ENCODE measurements around the gene CCDC116. TPM values are rescaled to one million over a fixed set of nuclear protein-coding genes. Genes with fewer than 3 reads are reported as not detected.
"Not testable (repeated sequence)": the region's sequence is repeated elsewhere in the genome, so short reads cannot be mapped to it uniquely, and the experiment has no call there.

The CCDC116 gene, protein sequence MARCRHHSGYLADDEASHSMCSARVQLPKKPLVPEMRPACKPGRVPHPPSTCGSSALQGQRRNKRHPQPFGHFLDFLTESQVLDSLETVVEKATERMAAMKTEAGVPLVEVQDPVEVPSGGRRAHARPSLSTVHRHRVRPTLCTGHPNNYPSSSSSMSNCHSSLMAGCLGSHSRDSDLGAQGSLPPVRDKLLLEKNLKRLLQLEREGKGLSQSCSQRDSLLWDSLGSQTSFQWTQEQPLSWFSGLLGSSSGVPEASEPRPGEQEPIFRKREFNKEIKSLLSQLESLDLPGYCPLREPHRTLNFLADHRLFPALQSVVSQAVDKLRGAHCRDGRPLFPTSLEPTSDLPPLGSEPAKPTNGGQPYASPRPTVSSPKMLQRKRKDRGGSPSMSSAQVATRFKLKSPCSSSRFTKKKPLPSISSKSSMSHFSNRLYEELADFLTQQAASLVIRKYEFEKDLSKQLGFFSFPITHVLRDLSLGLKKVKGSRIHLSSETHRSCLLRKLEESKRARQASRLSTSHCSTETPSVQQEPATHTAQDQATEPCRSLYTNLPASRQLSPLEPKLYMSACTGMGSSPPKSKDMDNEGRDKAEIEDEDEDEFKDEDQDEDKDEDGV
- 0.29 and 7.1 TPM in 2 replicates for total RNA-seq (2014; rRNA removed; shearing (Covaris generic))

DNA sequence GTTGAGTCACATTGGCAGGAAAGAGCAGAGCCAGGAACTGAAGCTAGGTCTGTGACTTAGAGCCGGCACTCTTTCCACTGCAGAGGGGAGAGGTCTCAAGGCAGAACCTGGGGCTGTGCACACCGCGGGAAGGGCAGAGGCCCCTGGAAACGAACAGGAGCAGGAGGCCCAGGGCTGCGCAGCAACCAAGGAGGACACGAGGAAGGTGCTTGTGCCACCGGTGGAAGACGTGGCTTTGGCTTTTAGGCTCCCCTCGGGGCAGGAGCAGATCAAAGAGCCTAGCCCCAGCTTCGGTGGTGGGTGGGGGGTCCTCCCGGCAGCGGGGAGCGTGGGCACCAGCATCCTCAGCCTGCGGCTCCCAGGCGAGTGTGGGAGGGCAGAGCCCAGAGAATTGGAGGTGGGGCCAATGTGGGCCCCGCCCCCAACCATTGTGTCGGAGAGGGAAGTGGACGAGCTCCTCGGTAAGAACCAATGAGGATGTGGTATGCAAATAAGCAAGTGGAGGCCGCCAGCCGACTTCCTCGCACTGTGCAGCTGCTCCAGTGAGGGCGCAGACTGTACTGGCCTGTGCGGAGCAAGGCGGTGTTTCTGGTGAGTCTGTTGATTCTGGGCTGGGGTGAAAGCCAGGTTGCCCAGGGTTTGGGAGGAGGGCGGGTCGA lies at the start of gene CCDC116:
TSS of gene CCDC116 (plus strand) at position 524 of the 659 bp plus-strand sequence. CDS start 422 bp downstream, outside the sequence.
- no peak for DNase-seq (ENCODE audit: low read depth)

DNA sequence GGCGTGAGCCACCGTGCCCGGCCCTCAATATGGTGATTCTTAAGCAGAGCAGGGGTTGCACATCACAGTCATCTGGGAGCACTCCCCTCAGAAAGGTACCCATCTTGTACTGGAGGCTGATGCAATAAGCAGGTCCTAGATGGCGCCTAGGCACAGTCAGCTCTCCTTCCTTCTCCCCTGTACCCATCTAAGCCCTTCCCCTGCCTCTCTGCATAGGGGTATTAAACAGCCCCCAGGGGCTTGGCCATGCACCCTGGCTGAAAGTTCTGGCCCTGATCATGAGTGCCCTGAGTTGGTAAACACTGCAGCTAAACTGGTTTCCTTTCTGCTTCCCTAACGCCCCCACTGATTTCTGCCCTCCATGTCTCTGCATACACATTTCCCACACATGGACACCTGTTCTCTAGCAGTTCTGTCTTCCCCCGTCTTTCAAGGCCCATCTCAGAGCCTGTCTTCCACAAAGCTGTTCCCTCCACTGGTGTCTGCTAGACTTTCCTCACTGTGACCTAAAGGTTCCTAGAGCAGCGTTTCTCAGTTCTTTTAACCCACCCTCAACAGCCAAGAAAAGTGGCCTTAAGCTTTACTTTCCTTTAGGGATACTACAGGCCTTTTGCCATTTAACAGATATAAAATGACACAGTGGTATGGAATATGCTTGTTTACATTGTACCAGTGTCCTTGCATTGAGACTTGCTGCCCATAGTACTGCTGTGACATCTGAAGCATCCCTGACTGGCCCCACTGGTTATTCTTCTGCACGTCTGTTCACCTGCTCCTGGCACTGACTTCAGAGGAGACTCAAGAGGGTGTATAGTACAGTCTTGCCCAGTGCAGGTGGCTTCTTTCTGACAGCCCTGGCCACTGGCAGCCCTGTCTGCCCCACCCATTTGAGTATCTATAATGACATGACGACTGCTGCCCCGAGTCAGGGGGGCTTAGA lies 49.5 kb upstream of the CCDC116 start:
- no peak for DNase-seq (ENCODE audit: low read depth)

DNA sequence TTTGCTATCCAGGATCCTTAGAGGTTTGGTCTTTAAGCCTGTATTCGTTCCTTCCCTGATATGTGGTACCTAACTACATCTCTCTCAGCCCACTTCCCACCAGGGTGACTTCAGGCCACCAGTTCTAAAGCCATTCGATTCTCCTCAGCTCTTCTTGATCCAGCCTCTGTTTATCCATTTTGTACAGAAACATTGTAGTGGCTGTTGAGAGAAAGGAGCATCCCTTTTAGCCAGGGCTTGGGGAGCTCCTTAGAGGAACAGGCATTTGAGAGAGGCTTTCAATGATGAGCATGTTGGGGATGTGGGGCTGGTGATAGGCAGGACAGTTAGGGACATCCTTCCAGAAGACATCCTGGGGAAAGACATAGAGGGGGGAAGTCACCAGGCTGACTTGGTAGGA lies 47.2 kb upstream of the CCDC116 start:
- no peak for DNase-seq (ENCODE audit: low read depth)

DNA sequence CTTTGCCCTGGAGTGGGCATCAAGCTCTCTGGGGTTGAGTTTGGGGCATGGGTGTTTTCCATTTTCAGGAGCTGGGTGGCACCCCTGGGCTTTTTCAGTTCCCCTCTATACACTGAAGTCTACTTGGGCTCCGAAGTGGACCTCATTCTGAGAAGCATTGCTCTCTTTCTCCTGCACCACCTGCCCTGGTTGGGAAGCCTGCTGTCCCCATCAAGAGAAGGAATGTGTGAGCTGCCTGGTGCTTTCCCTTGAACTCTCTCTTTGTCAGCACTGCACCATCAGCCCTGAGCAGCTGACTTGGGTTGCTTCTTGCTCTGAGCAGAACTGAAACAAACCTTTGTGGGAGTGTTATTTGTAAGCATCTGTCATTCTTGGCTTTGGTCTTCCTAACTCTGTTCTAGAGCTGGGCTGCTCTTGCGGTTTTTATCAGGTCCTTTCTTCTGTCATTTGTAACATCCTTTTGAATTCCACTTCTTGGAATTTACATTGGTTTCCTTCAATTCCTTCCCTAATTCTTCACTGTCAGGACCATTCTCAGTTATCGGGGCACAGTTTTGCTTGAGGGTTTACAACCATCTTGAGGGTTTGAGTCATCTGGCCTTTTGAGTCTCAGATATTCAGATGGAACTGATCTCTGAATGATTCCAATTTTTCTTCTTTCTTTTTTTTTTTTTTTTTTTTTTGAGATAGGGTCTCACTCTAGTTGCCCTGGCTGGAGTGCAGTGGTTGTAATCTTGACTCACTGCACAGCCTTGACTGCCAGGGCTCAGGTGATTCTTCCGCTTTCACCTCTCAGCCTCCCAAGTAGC lies 44.6 kb upstream of the CCDC116 start:
- no peak for DNase-seq (ENCODE audit: low read depth)

DNA sequence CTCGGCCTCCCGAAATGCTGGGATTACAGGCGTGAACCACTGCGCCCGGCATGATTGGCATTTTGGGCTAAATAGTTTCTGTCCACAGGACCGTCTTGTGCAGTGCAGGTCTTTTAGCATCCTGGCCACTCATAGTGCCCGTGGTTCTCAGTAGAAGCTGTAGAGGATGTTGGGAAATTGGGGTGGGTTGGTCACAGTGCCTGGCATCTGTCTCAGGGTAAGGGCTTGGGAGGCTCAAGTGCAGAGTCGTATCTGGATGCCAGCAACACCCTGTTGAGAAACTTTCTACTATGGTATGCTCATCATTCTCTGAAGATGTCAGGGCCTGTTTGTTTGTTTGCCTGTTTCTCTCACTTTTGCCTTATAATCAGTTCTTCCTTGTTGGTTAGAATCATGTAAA lies 43.2 kb upstream of the CCDC116 start:
- DNase-seq (ENCODE audit: low read depth), result no peak

DNA sequence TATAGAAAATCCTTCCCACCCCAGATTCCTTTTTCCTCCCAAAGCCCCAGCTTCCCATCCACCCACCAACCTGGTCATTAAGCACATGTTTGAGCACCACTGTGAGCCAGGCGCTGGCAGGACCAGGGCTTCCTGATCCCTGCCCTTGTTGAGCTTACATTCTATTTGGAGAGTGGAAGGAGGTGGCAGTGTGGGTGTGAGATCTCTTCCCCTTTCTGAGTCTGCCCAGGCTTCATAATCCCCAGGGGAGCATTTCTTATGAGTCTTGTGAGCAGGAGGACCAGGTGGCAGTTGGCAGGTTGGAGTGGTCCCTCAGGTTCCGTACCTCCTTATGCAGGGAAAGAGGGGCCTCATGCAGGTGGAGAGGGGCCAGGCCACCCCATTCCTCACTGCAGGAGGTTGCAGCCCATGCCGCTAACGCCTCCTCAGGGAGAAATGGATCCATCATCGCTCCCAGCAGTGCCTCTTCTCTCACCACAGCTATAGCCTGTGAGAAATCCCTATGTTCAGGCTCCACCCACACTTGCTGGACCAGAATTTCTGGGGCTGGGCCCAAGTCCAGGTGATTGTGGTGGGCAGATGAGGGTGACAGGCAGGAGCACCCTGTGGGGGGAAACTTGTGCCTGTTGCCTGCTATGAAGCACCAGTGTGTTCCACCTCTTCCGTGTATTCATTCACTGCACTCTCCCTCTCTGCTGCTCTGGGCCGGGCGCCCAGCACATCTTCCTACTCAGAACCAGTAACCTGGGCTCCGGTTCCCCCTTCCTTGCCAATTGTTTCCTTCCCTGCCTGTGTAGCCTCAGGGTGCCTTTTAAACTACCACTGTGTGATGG lies 41.5 kb upstream of the CCDC116 start:
- DNase-seq (ENCODE audit: low read depth), result no peak

DNA sequence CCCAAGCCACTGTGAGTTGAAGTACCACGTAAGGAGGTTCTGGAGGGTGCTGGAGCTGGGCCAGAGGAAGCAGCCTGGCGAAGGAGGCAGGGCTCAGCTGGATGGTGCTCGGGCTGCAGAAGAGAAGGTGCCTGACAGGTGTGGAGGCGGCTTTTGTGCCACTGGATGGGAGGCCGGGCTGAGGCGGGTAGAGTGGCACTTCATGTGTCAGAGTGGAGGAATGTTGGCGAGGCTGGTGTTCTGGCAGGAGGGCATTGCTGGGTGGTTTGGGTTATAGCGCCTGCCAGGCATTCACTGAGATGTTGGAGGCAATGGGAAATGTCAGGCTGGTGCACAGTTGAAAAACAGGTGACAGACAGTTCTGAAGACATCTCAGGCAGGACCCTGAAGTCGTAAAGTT lies 40.9 kb upstream of the CCDC116 start:
- DNase-seq (ENCODE audit: low read depth), result no peak

DNA sequence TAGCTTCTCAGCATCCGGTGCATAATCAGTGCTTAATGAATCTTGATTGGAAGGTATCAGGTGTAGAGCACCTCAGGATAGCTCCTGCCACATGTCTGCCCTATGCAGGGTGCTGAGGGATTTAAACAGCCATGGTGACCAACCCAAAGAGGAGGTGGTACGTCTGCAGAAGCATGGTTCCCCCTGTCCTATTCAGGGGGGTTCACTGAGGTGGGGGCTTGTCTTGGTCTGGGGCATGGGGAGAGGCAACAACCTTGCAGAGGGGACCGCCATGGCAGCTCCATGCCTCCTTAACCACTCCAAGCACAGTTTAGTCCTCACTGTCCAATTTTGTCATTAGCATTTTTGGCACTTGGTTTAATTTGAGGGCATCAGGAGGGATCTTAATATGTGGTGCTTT lies 40.1 kb upstream of the CCDC116 start:
- DNase-seq (ENCODE audit: low read depth), result no peak

DNA sequence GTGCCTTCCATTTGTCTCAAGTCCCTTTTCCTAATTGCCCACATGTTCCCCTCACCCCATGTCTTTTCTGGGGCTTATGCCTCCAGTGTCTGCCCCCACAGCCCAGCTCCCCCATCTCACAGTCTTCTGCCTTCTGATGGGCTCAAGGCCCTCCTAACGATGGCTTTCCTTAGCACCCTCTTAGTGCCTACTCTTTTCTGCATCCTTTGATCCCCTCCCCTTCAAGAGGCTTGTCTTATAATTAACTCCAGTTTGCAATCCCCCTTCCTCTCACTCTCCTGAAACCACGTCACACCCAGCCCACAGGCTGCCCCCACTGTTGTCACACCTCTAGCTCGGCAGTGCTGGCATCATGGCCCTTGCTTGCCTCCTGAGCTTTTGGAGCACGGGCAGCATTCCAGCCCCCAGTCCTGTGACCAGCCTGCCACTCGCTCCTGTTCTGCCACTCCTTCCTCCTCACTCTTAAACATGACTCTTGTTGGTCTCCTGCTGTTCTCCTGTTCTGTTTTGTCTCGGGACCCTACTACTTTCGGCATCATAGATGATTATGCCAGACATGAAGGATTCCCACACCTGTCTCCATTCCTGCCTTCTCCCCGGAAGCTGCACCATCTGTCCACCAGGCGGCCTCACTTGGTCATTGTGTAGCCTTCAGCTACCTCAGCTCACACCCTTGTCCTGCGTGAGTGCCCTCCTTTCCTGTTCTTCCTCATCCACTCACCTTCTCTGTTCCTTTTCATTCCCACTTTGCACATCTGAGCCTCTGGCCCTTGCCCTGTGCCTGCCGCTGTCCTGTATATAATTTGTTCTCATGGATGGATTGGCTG lies 38.9 kb upstream of the CCDC116 start:
- no peak for DNase-seq (ENCODE audit: low read depth)

DNA sequence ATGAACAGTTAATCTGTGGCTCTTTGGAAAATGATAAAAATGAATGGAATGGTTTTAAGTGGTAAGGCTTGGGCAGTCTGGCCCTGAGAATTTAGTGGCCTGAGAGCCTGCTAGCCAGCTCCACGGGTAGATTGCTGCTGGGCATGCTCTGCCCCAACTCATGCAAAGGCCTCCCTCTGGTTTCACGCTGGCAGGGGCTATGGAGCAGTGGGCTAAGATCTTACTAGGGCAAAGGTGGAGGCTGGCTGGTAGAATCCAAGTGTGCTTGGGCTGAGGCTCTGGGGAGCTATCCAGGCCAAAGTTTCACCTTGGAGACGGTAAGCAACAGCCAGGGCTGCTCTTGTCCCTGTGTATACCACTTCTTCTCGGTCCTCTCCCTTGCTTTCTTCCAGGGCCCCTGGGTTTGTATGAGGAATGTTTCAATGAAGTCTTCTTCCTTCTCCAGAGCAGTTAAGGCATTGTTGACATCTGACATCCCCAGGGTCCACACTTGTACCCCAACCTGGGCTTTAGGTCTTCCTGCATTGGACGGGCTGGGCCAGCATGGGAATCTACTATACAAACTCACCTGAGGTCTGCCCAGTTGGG lies 37.6 kb upstream of the CCDC116 start:
- no peak for DNase-seq (ENCODE audit: low read depth)

DNA sequence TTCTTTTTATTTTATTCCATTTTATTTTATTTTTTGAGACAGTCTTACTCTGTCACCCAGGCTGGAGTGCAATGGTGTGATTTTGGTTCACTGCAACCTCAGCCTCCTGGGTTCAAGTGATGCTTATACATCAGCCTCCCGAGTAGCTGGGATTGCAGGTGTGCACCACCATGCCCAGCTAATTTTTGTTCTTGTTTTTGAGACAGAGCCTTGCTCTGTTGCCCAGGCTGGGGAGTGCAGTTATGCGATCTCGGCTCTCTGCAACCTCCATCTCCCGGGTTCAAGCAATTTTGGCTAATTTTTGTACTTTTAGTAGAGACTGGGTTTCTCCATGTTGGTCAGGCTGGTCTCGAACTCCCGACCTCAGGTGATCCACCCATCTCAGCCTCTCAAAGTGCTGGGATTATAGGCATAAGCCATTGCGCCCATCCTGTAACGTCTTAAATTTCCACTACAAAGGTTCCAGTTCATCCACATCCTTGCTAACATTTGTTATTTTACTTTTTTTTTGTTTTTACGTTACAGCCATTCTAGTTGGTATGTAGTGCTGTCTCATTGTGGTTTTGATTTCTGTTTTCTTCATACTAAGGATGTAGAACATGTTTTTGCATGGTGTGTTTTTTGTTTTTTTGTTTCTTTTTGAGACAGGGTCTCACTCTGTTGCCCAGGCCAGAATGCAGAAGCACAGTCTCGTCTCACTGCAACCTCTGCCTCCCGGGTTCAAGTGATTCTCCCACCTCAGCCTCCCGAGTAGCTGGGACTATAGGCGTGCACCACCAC lies 36.0 kb upstream of the CCDC116 start:
- not testable (repeated sequence) for DNase-seq (ENCODE audit: low read depth)

DNA sequence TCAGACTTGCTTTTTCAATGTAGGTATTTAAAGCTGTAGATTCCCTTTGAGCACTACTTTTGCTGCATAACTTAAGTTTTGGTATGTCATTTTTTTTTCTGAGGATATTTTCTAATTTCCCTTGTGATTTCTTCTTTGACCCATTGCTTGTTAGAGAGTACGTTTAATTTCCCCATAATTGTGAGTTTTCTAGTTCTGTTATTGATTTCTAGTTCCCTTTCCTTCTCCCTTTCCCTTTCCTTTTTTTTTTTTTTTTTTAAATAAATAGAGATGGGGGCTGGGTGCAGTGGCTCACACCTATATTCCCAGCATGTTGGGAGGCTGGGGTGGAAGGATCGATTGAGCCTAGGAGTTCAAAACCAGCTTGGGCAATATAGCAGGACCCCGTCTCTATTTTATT lies 34.3 kb upstream of the CCDC116 start:
- no peak for DNase-seq (ENCODE audit: low read depth)

DNA sequence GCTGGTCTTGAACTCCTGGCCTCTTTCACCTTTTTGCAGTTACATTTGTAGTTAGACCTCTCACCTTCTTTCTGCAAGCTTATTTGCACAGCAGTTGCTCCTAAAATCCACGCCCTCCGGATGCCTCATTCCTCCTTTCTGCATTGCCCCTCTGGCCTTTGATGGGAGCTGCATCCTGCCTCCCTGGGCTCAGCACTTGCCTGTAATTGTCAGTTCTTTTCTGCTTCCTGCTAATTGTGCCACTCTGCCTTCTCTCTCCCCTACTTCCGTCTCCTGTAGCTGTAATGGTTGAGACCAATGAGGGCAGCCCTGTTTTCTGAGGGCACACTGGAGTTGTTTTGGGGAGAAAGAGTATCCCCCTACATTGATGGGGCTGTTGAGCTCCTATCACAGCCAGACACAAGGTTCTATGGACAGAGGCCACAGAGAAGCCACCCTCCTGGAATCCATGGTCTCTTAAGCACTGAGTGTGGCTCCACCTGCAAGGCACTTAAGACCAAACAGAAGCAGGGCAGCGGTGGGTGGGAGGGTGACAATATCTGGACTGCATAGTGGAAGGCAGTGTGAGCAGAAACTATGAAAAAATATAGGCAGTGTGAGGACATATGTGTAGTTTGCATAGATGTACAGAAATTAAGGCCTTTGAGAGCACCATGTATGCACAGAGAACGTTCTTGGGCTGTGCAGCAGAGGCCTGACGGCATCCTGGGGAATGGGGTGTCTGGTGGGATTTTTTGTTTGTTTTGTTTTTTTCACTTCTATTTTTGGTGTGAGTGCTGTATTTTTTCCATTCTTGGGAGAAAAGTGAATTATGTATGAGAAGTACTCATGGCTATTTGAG lies 33.3 kb upstream of the CCDC116 start:
- no peak for DNase-seq (ENCODE audit: low read depth)

DNA sequence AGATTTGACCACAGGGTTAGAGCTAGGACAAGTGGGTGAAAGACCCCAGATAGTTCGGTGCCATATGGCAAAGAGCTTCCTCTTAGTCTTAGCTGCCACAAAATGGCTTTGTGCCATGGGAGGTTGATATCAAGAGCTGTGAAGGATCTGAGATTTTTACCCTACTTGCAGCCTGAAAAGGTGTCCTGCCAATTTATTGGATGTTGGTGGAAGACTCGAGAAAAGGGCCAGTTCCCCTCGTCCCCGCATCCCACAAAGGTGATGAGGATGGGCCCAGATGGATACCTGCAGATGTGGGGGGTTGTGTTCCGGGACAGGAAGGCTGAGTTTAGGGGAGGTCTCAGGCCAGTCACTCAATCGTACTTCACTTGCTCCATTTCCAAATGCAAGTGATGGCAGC lies 30.0 kb upstream of the CCDC116 start:
- no peak for DNase-seq (ENCODE audit: low read depth)

DNA sequence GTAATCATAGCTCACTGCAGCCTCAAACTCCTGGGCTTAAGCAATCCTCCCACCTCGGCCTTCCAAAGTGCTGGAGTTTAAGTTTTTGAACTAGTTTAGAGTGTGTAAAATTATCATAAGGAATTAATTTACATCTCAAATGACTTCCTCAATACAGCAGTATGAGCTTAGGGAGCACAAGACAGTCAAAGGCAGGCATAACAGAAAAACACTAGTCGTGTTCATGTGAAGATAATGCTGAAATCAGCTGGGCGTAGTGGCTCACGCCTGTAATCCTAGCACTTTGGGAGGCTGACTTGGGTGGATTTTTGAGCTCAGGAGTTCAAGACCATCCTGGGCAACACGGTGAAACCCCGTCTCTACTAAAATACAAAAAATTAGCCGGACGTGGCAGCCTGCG lies 28.6 kb upstream of the CCDC116 start:
- no peak for DNase-seq (ENCODE audit: low read depth)

DNA sequence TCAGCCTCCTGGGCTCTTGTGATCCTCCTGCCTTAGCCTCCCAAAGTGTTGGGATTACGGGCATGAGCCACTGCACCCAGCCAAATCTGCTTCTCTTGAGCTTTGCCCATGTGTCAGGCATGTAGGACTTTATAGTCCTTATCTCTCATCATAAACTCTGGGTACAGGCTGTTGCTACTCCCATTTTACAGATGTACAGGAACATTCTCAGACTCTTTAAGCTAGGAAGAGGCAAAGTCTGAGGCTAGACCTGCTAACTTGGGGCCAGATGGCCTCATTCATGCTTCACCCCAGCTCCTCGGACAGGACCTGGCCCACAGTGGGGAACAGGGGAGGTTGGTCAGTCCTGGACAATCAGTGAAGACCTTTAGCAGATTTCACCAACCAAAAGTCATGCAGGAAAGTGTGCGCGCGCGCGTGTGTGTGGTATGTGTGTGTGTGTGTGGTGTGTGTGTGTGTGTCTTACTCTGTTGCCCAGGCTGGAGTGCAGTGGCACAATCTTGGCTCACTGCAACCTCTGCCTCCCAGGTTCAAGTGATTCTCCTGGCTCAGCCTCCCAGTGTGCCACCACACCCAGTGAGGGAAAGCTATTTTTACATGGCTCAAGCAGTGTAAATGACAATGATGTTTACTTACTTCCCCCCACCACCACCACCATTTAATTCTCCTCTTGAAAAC lies 26.5 kb upstream of the CCDC116 start:
- DNase-seq (ENCODE audit: low read depth), result no peak

All from Daoy (cell line).